A673 (cell line): ENCODE data around the gene FPGS.

Source experiments
- EZH2 ChIP-seq: fragments of 200-600 bp; sonication (generic); IDR thresholded peaks from 2 replicates; pipeline ENCODE4 v1.6.1; 2017; ENCODE audit warnings: borderline replicate concordance, low read depth, mild to moderate bottlenecking, mixed read lengths, antibody characterized with exemption, low read length; ENCODE audit not compliant: poor library complexity, severe bottlenecking
- TF ChIP-seq, protein P1 (sequence below): fragments of 300-800, 200-600 bp; sonication (generic); conservative IDR thresholded peaks from 2 replicates; pipeline ENCODE4 v1.5.1; 2017; ENCODE audit warnings: low read depth, mild to moderate bottlenecking, antibody characterized with exemption, low read length, moderate library complexity, mixed read lengths

DNA sequence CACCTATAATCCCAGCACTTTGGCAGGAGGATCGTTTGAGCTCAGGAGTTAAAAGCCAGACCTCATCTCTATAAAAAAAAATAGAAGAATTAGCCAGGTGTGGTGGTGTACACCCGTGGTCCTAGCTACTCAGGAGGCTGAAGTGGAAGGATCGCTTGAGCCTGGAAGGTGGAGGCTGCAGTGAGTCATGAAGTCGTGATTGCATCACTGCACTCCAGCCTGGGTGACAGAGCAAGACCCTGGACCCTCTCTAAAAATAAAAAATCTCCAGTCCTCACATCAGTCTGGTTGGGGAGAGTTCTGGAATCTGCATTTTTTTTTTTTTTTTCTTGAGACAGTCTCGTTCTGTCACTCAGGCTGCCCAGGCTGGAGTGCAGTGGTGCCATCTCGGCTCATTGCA, 9.3 kb downstream of the FPGS start:
- TF ChIP-seq, protein P1, sequence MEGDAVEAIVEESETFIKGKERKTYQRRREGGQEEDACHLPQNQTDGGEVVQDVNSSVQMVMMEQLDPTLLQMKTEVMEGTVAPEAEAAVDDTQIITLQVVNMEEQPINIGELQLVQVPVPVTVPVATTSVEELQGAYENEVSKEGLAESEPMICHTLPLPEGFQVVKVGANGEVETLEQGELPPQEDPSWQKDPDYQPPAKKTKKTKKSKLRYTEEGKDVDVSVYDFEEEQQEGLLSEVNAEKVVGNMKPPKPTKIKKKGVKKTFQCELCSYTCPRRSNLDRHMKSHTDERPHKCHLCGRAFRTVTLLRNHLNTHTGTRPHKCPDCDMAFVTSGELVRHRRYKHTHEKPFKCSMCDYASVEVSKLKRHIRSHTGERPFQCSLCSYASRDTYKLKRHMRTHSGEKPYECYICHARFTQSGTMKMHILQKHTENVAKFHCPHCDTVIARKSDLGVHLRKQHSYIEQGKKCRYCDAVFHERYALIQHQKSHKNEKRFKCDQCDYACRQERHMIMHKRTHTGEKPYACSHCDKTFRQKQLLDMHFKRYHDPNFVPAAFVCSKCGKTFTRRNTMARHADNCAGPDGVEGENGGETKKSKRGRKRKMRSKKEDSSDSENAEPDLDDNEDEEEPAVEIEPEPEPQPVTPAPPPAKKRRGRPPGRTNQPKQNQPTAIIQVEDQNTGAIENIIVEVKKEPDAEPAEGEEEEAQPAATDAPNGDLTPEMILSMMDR: no peak
- no peak for TF ChIP-seq EZH2
